Smooth muscle cell (in vitro differentiated cells): ENCODE results near the gene RAD50. TPM values are rescaled to one million over a fixed set of nuclear protein-coding genes. Genes with fewer than 3 reads are reported as not detected.
"Not testable (repeated sequence)": the region's sequence is repeated elsewhere in the genome, so short reads cannot be mapped to it uniquely, and the experiment has no call there.

Experiments used
- DNase-seq: peaks from one replicate; lab custom pipeline; 2025; ENCODE audit not compliant: unreplicated experiment; lab: John Stamatoyannopoulos, UW
- H2AFZ ChIP-seq: fragments of 200-600 bp; sonication (generic); 2 replicates; pipeline ENCODE4 v1.6.0; 2016; ENCODE audit warnings: antibody characterized with exemption, low read depth, mild to moderate bottlenecking
- H3F3A ChIP-seq: fragments of 200-600 bp; sonication (generic); 2 replicates; pipeline ENCODE4 v1.6.0; 2017; ENCODE audit warnings: antibody characterized with exemption, low read depth
- H3K27ac ChIP-seq: fragments of 200-600 bp; sonication (generic); 2 replicates; pipeline ENCODE4 v1.5.1; 2016; ENCODE audit warnings: low read depth, mild to moderate bottlenecking
- H3K27me3 ChIP-seq: fragments of 200-600 bp; sonication (generic); 2 replicates; pipeline ENCODE4 v1.6.1; 2016; ENCODE audit warnings: low read depth, mild to moderate bottlenecking
- H3K36me3 ChIP-seq: fragments of 200-600 bp; sonication (generic); 2 replicates; pipeline ENCODE4 v1.5.1; 2016; ENCODE audit warnings: low read depth
- H3K4me1 ChIP-seq: fragments of 200-600 bp; sonication (generic); 2 replicates; pipeline ENCODE4 v1.5.1; 2016; ENCODE audit warnings: low read depth
- H3K4me2 ChIP-seq: fragments of 200-600 bp; sonication (generic); 2 replicates; pipeline ENCODE4 v1.6.0; 2016; ENCODE audit warnings: mild to moderate bottlenecking
- H3K4me3 ChIP-seq: fragments of 200-600 bp; sonication (generic); 2 replicates; pipeline ENCODE4 v1.5.1; 2016; ENCODE audit warnings: mild to moderate bottlenecking
- H3K79me2 ChIP-seq: fragments of 200-600 bp; sonication (generic); 2 replicates; pipeline ENCODE4 v1.6.0; 2016; ENCODE audit warnings: low read depth, mild to moderate bottlenecking
- H3K9ac ChIP-seq: fragments of 200-600 bp; sonication (generic); 2 replicates; pipeline ENCODE4 v1.6.0; 2016; ENCODE audit warnings: low read depth
- H3K9me3 ChIP-seq: fragments of 200-600 bp; sonication (generic); replicated peaks from 2 replicates; pipeline ENCODE4 v1.5.1; 2016; ENCODE audit warnings: low read depth
- H4K20me1 ChIP-seq: fragments of 200-600 bp; sonication (generic); 2 replicates; pipeline ENCODE4 v1.6.0; 2016; ENCODE audit warnings: low read depth
- WGBS: methylation state at CpG from one replicate; pipeline ENCODE4 v1.1.7; 2016; ENCODE audit warnings: low lambda C conversion rate; 5-methylcytosine and 5-hydroxymethylcytosine counted together
- polyA plus RNA-seq: library from polyadenylated mRNA; unstranded; fragments of >200 nt; fragmentation: Nextera tagmentation; extraction: Ambion mirVana; gene quantifications from 2 replicates; pipeline ENCODE4 v1.2.1, GENCODE V29; 2016
- total RNA-seq: library from RNA; depleted of rRNA; stranded (reverse); fragments of >200 nt; gene quantifications from 2 replicates; pipeline ENCODE4 v1.2.3, GENCODE V29; 2014
- TF ChIP-seq, protein P1 (sequence below): fragments of 200-600 bp; sonication (generic); IDR thresholded peaks from 2 replicates; pipeline ENCODE4 v1.5.1; 2017; ENCODE audit warnings: borderline replicate concordance, mild to moderate bottlenecking, antibody characterized with exemption; ENCODE audit not compliant: insufficient read depth, poor library complexity, severe bottlenecking

Gene RAD50
- total and polyA plus RNA-seq, 2 experiments from 2014 or later: 19.9 to 28.8 TPM

GRCh38 chr5:132690156-132690555 is 133.4 kb downstream of the RAD50 start:
- no peaks in the 10 kb centered on the region for H4K20me1 ChIP-seq
- H3K27ac ChIP-seq: no peak overlapping the region
- no peaks in the 10 kb centered on the region for H3K27me3 ChIP-seq
- H3F3A ChIP-seq: no peaks in the 10 kb centered on the region
- no peaks in the 10 kb centered on the region for H3K36me3 ChIP-seq
- H3K9me3 ChIP-seq: no peaks in the 10 kb centered on the region
- no peak overlapping the region for H3K4me2 ChIP-seq
- TF ChIP-seq, protein P1, sequence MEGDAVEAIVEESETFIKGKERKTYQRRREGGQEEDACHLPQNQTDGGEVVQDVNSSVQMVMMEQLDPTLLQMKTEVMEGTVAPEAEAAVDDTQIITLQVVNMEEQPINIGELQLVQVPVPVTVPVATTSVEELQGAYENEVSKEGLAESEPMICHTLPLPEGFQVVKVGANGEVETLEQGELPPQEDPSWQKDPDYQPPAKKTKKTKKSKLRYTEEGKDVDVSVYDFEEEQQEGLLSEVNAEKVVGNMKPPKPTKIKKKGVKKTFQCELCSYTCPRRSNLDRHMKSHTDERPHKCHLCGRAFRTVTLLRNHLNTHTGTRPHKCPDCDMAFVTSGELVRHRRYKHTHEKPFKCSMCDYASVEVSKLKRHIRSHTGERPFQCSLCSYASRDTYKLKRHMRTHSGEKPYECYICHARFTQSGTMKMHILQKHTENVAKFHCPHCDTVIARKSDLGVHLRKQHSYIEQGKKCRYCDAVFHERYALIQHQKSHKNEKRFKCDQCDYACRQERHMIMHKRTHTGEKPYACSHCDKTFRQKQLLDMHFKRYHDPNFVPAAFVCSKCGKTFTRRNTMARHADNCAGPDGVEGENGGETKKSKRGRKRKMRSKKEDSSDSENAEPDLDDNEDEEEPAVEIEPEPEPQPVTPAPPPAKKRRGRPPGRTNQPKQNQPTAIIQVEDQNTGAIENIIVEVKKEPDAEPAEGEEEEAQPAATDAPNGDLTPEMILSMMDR: no peak
- DNase-seq: no peak
- H3K4me1 ChIP-seq: no peaks in the 10 kb centered on the region
- H3K79me2 ChIP-seq: no peaks in the 10 kb centered on the region
- H3K9ac ChIP-seq: no peak overlapping the region
- no peak overlapping the region for H3K4me3 ChIP-seq
- WGBS: 97% methylated on average over 3 of the region's 3 CpGs
- no peak overlapping the region for H2AFZ ChIP-seq

GRCh38 chr5:132691755-132692631 is 135.2 kb downstream of the RAD50 start:
- not testable (repeated sequence) for H3F3A ChIP-seq, H4K20me1 ChIP-seq, DNase-seq, H3K27ac ChIP-seq, H3K9ac ChIP-seq, H3K27me3 ChIP-seq, H3K4me1 ChIP-seq, H3K4me2 ChIP-seq, H3K79me2 ChIP-seq, H3K9me3 ChIP-seq, H2AFZ ChIP-seq, H3K4me3 ChIP-seq, H3K36me3 ChIP-seq
- 74% methylated on average over 5 of the region's 5 CpGs for WGBS

GRCh38 chr5:132692632-132692967 is 135.8 kb downstream of the RAD50 start:
- no peaks in the 10 kb centered on the region for H3K4me1 ChIP-seq
- no peak for DNase-seq
- H3K27ac ChIP-seq: no peak overlapping the region
- no peak overlapping the region for H3K4me3 ChIP-seq
- no peaks in the 10 kb centered on the region for H3K27me3 ChIP-seq
- H2AFZ ChIP-seq: no peak overlapping the region
- no peaks in the 10 kb centered on the region for H4K20me1 ChIP-seq
- no peaks in the 10 kb centered on the region for H3K36me3 ChIP-seq
- no peaks in the 10 kb centered on the region for H3F3A ChIP-seq
- no peak overlapping the region for H3K9ac ChIP-seq
- H3K79me2 ChIP-seq: no peaks in the 10 kb centered on the region
- no peaks in the 10 kb centered on the region for H3K9me3 ChIP-seq
- TF ChIP-seq, protein P1: no peak
- H3K4me2 ChIP-seq: no peak overlapping the region

Other genes starting within 250 kb of the RAD50 start
- 2.8 and 4.6 TPM in 2 replicates for gene SLC22A5, start 187.3 kb upstream of the RAD50 start, total RNA-seq
- 1.5 and 3.8 TPM in 2 replicates for gene SLC22A5, start 187.3 kb upstream of the RAD50 start, polyA plus RNA-seq
- 15.7 and 18.0 TPM in 2 replicates for gene IRF1, start 66.2 kb upstream of the RAD50 start, total RNA-seq
- gene IRF1, start 66.2 kb upstream of the RAD50 start, polyA plus RNA-seq: 19.1 and 25.5 TPM in 2 replicates
- gene IL5, start 13.5 kb upstream of the RAD50 start, total RNA-seq: not detected in 2 replicates
- gene IL5, start 13.5 kb upstream of the RAD50 start, polyA plus RNA-seq: not detected in 2 replicates
- 0.18 and 0.63 TPM in 2 replicates for gene IL13, start 101.2 kb downstream of the RAD50 start, total RNA-seq
- 0.70 TPM in 1 of 2 replicates, not detected in the other for gene IL13, start 101.2 kb downstream of the RAD50 start, polyA plus RNA-seq
- not detected in 2 replicates for gene IL4, start 117.0 kb downstream of the RAD50 start, total RNA-seq
- not detected in 2 replicates for gene IL4, start 117.0 kb downstream of the RAD50 start, polyA plus RNA-seq
- gene KIF3A, start 180.6 kb downstream of the RAD50 start, total RNA-seq: 16.0 and 21.4 TPM in 2 replicates
- gene KIF3A, start 180.6 kb downstream of the RAD50 start, polyA plus RNA-seq: 12.6 and 18.4 TPM in 2 replicates
- gene CCNI2, start 190.4 kb downstream of the RAD50 start, total RNA-seq: 0.36 and 0.81 TPM in 2 replicates
- gene CCNI2, start 190.4 kb downstream of the RAD50 start, polyA plus RNA-seq: 0.41 and 1.7 TPM in 2 replicates
- gene SEPTIN8, start 220.3 kb downstream of the RAD50 start, total RNA-seq: 68.1 and 71.5 TPM in 2 replicates
- gene SEPTIN8, start 220.3 kb downstream of the RAD50 start, polyA plus RNA-seq: 26.3 and 27.6 TPM in 2 replicates